ENCODE measurements around the gene C2orf72. TPM values are rescaled to one million over a fixed set of nuclear protein-coding genes. Genes with fewer than 3 reads are reported as not detected.
"Not testable (repeated sequence)": the region's sequence is repeated elsewhere in the genome, so short reads cannot be mapped to it uniquely, and the experiment has no call there.

C2orf72 gene
- total RNA-seq, 1 donor from 2014 or later: 20.5 TPM

- peak overlapping the region in 1 of 2 donors; percentile 89 for H3K4me3 ChIP-seq
Observed at GRCh38 chr2:231058761-231059550, 21.6 kb downstream of the C2orf72 start.

GRCh38 chr2:231059756-231060155 lies 22.4 kb downstream of the C2orf72 start:
- no peak for DNase-seq (ENCODE audit: low spot score in 2 of 2)
- H3K9me3 ChIP-seq: no peaks in the 10 kb centered on the region
- no peak for TF ChIP-seq CTCF (IDR thresholded peaks at IDR 0.05)
- H3K27ac ChIP-seq: no peak overlapping the region
- intact Hi-C loops (cut with DNase I): loop anchor here (5.0 kb wide), 3 partner anchors 192 to 723 kb away; partner anchors contain the start of gene PDE6D
- no peaks in the 10 kb centered on the region for H3K27me3 ChIP-seq
- peaks cover 6 to 17% of the 10 kb centered on the region in 2 donors for H3K4me1 ChIP-seq
- peaks cover 27 to 37% of the 10 kb centered on the region in 2 donors for H3K36me3 ChIP-seq
- H3K4me3 ChIP-seq: no peak overlapping the region

More at GRCh38 chr2:231058761-231059550, 21.6 kb downstream of the C2orf72 start:
- intact Hi-C loops (cut with DNase I): loop anchor here (5.0 kb wide), 3 partner anchors 192 to 723 kb away; partner anchors contain the start of gene PDE6D
- TF ChIP-seq CTCF (IDR thresholded peaks at IDR 0.05): no peak
- H3K27me3 ChIP-seq: no peaks in the 10 kb centered on the region
- peaks cover 6 to 17% of the 10 kb centered on the region in 2 donors for H3K4me1 ChIP-seq
- no peak overlapping the region for H3K27ac ChIP-seq
- no peaks in the 10 kb centered on the region for H3K9me3 ChIP-seq
- peaks cover 19 to 30% of the 10 kb centered on the region in 2 donors for H3K36me3 ChIP-seq
- no peak for DNase-seq (ENCODE audit: low spot score in 2 of 2)

GRCh38 chr2:231062776-231063175 lies 25.5 kb downstream of the C2orf72 start:
- intact Hi-C loops (cut with DNase I): no loop called here

GRCh38 chr2:231063347-231063746 lies 26.0 kb downstream of the C2orf72 start:
- no peak for DNase-seq (ENCODE audit: low spot score in 2 of 2)
- Histone ChIP-seq H3K9me3 (no peaks in the 10 kb centered on the region), H3K27me3 (no peaks in the 10 kb centered on the region), H3K27ac (no peak overlapping the region), H3K36me3 (peaks cover 57 to 71% of the 10 kb centered on the region in 2 donors), H3K4me3 (no peak overlapping the region), H3K4me1 (peaks cover 0 to 10% of the 10 kb centered on the region in 2 donors)
- TF ChIP-seq CTCF (IDR thresholded peaks at IDR 0.05): no peak
- intact Hi-C loops (cut with DNase I): no loop called here

More at GRCh38 chr2:231062776-231063175, 25.5 kb downstream of the C2orf72 start:
- no peaks in the 10 kb centered on the region for H3K9me3 ChIP-seq
- H3K4me1 ChIP-seq: peaks cover 3 to 15% of the 10 kb centered on the region in 2 donors
- H3K4me3 ChIP-seq: no peak overlapping the region
- H3K27me3 ChIP-seq: no peaks in the 10 kb centered on the region
- no peak for DNase-seq (ENCODE audit: low spot score in 2 of 2)
- H3K27ac ChIP-seq: no peak overlapping the region
- TF ChIP-seq CTCF (IDR thresholded peaks at IDR 0.05): no peak
- peaks cover 52 to 65% of the 10 kb centered on the region in 2 donors for H3K36me3 ChIP-seq

- Histone ChIP-seq H3K4me1 (no peaks in the 10 kb centered on the region), H3K27ac (no peak overlapping the region), H3K9me3 (no peaks in the 10 kb centered on the region), H3K36me3 (peaks cover 74 to 91% of the 10 kb centered on the region in 2 donors), H3K4me3 (no peak overlapping the region), H3K27me3 (no peaks in the 10 kb centered on the region)
- no peak for DNase-seq (ENCODE audit: low spot score in 2 of 2)
- no peak for TF ChIP-seq CTCF (IDR thresholded peaks at IDR 0.05)
- intact Hi-C loops (cut with DNase I): no loop called here
Observed at GRCh38 chr2:231065966-231066365, 28.6 kb downstream of the C2orf72 start.

- H3K4me1 ChIP-seq; H3K27me3 ChIP-seq; H3K9me3 ChIP-seq; intact Hi-C loops (cut with DNase I); H3K27ac ChIP-seq; DNase-seq (ENCODE audit: low spot score in 2 of 2); H3K4me3 ChIP-seq: not testable (repeated sequence)
- H3K36me3 ChIP-seq: peaks cover 76 to 90% of the 10 kb centered on the region in 2 donors
Observed at GRCh38 chr2:231067531-231067930, 30.2 kb downstream of the C2orf72 start.
